HEK293T (cell line): ENCODE measurements around the gene RASSF8.

ENCODE experiments used
- ELF4 ChIP-seq: fragments of 450-650 bp; IDR thresholded peaks from 2 replicates; pipeline ENCODE4 v1.6.1; 2017; ENCODE audit warnings: antibody characterized with exemption
- FOXK2 ChIP-seq: fragments of 450-650 bp; IDR thresholded peaks from 2 replicates; pipeline ENCODE4 v1.6.1; 2016; ENCODE audit warnings: mild to moderate bottlenecking
- FOXM1 ChIP-seq: fragments of 450-650 bp; IDR thresholded peaks from 2 replicates; pipeline ENCODE4 v1.6.1; 2017; ENCODE audit warnings: mild to moderate bottlenecking, borderline replicate concordance
- LEF1 ChIP-seq: fragments of 450-650 bp; IDR thresholded peaks from 2 replicates; pipeline ENCODE4 v1.6.1; 2017; ENCODE audit warnings: mild to moderate bottlenecking, borderline replicate concordance
- NFRKB ChIP-seq: fragments of 450-650 bp; IDR thresholded peaks from 2 replicates; pipeline ENCODE4 v1.6.1; 2016; ENCODE audit warnings: mild to moderate bottlenecking, moderate library complexity
- SP1 ChIP-seq: fragments of 450-650 bp; IDR thresholded peaks from 2 replicates; pipeline ENCODE4 v1.6.1; 2017
- TARDBP ChIP-seq: fragments of 450-650 bp; IDR thresholded peaks from 2 replicates; pipeline ENCODE4 v1.6.1; 2016

GRCh38 chr12:26026713-26027112, 68.2 kb downstream of the RASSF8 start:
- TF ChIP-seq NFRKB (no peak), LEF1 (no peak), FOXM1 (no peak), SP1 (no peak), ELF4 (no peak), TARDBP (no peak), FOXK2 (no peak)
